Right lobe of liver (tissue), 6 donors: ENCODE measurements around the gene STN1. TPM values are rescaled to one million over a fixed set of nuclear protein-coding genes. Genes with fewer than 3 reads are reported as not detected.
A peak's percentile ranks its signal among the peaks of the same experiment; 100 is the strongest.

Experiments
- ATAC-seq, 4 donors: fragments of 200-7000 bp; cut with Tn5 transposase; one replicate each; pipeline ENCODE4 v1.9.1; 2020; ENCODE audit warnings: mild to moderate bottlenecking in 4 of 4, moderate library complexity in 4 of 4
- DNase-seq, 3 donors: peaks; one replicate each; pipeline ENCODE4 v3.0.0-alpha.2; 2020
- H3K27ac ChIP-seq, 3 donors: fragments of 200-600 bp; one replicate each; pipeline ENCODE4 v1.8.0; 2022
- H3K27me3 ChIP-seq, 2 donors: fragments of 200-600 bp; one replicate each; pipeline ENCODE4 v1.8.0; 2022
- H3K36me3 ChIP-seq, 4 donors: fragments of 200-600 bp; sonication (generic) in 1 of 4; one replicate each; pipeline versions ENCODE4 v1.5.1 to v1.8.0; 2017 to 2022; ENCODE audit warnings: control low read depth in 1 of 4
- H3K4me1 ChIP-seq, 4 donors: fragments of 200-600 bp; sonication (generic) in 1 of 4; one replicate each; pipeline versions ENCODE4 v1.5.1 to v1.8.0; 2017 to 2022; ENCODE audit warnings: control low read depth in 1 of 4
- H3K4me3 ChIP-seq, 3 donors: fragments of 200-600 bp; one replicate each; pipeline ENCODE4 v1.8.0; 2022
- H3K9me3 ChIP-seq, 4 donors: fragments of 200-600 bp; sonication (generic) in 1 of 4; one replicate each; pipeline versions ENCODE4 v1.5.1 to v1.8.0; 2017 to 2022; ENCODE audit warnings: control low read depth in 1 of 4
- POLR2A ChIP-seq: fragments of 450-650 bp; IDR thresholded peaks from one replicate; pipeline ENCODE4 v1.6.1; 2017; ENCODE audit warnings: antibody characterized with exemption, mild to moderate bottlenecking
- WGBS: methylation state at CpG from one replicate; pipeline ENCODE4 v1.1.6; 2018; ENCODE audit warnings: low coverage, low lambda C conversion rate; ENCODE audit not compliant: insufficient coverage; ENCODE audit errors: missing lambda C conversion rate; 5-methylcytosine and 5-hydroxymethylcytosine counted together
- intact Hi-C, 2 donors: fragments of 100-400 bp; cut with DNase I; formaldehyde crosslinking; loops; one replicate each; pipeline versions ENCODE4 v1.11.2 to v1.14.1; 2022
- total RNA-seq, 6 experiments: library from RNA; depleted of rRNA in 2 of 6; stranded (reverse); fragments of >200 nt in 2 of 6; fragmentation: NEBNext Ultra II Directional in 3 of 6; extraction: Animal tissue kit (Norgen Biotek cat#: 25700) in 3 of 6; gene quantifications; one replicate each; pipeline versions ENCODE4 v1.1.0 to v1.2.4, GENCODE V29; 2016 to 2023
- TF ChIP-seq, protein P1 (sequence below), 4 donors: fragments of 200-600 bp in 3 of 4; fragments of 450-650 bp in 1 of 4; IDR thresholded peaks; one replicate each; pipeline versions ENCODE4 v1.5.1 to v1.8.0; 2016 to 2022; ENCODE audit warnings: antibody characterized with exemption in 4 of 4, mild to moderate bottlenecking in 2 of 4
- donor health status: DM: no; HTN: yes; CAD: no.
- donor health status: DM: no; HTN: no; CAD: no.
- donor health status: DM: no; HTN: no; CAD: no.
- donor health status: DM: no; HTN: yes; CAD: no.
- donor health status: DM: no; HTN: yes; CAD: no.

STN1 gene
- total RNA-seq, 6 experiments from 2014 or later, result 6.1 to 13.3 (median 6.6) TPM

DNA sequence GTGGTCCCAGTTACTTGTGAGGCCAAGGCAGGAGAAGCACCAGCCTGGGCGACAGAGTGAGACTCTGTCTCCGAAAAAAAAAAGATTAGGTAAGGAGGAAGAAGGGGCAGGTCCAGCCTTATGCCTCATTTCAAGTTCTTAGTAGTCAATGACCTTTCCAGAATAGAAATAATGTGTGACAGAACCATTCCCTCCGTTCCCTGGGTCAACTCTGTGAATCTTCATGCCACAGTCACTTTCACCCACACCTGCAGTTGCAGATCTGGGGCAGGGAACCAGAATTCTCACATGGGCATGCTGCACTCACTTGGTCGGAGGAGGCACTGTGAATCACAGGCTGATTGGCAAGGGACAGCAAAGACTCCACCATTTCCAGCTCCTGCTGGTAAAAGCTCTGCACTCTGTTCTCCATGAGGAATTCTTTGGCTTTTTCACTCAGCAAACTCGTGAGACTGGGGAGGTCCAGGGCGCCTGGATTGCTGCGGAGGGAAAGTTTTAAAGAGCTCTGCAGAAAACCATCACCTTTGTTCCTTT, 20.7 kb downstream of the STN1 start:
- TF ChIP-seq POLR2A, result no peak
- TF ChIP-seq, protein P1, sequence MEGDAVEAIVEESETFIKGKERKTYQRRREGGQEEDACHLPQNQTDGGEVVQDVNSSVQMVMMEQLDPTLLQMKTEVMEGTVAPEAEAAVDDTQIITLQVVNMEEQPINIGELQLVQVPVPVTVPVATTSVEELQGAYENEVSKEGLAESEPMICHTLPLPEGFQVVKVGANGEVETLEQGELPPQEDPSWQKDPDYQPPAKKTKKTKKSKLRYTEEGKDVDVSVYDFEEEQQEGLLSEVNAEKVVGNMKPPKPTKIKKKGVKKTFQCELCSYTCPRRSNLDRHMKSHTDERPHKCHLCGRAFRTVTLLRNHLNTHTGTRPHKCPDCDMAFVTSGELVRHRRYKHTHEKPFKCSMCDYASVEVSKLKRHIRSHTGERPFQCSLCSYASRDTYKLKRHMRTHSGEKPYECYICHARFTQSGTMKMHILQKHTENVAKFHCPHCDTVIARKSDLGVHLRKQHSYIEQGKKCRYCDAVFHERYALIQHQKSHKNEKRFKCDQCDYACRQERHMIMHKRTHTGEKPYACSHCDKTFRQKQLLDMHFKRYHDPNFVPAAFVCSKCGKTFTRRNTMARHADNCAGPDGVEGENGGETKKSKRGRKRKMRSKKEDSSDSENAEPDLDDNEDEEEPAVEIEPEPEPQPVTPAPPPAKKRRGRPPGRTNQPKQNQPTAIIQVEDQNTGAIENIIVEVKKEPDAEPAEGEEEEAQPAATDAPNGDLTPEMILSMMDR (IDR thresholded peaks at IDR 0.05), result no peak
- no peaks in the 10 kb centered on the region for H3K27me3 ChIP-seq
- H3K4me3 ChIP-seq, result no peak overlapping the region
- no peak for DNase-seq
- H3K27ac ChIP-seq, result no peak overlapping the region
- 74% methylated on average over 6 of the region's 7 CpGs for WGBS
- H3K4me1 ChIP-seq, result peaks cover 0 to 5% (median 0%) of the 10 kb centered on the region in 4 donors
- ATAC-seq, result no peak
- H3K9me3 ChIP-seq, result no peaks in the 10 kb centered on the region
- intact Hi-C loops, result no loop called here
- peaks cover 0 to 30% (median 6%) of the 10 kb centered on the region in 4 donors for H3K36me3 ChIP-seq

- H3K9me3 ChIP-seq, result no peaks in the 10 kb centered on the region
- H3K27ac ChIP-seq, result peak overlapping the region in 1 of 3 donors; percentile 43
- intact Hi-C loops, result no loop called here
- TF ChIP-seq POLR2A, result no peak
- TF ChIP-seq, protein P1 (IDR thresholded peaks at IDR 0.05), result no peak
- peaks cover 0 to 5% (median 0%) of the 10 kb centered on the region in 4 donors for H3K4me1 ChIP-seq
- peaks cover 0 to 40% (median 6%) of the 10 kb centered on the region in 4 donors for H3K36me3 ChIP-seq
- no peak overlapping the region for H3K4me3 ChIP-seq
- no peaks in the 10 kb centered on the region for H3K27me3 ChIP-seq
- 83% methylated on average over 4 of the region's 5 CpGs for WGBS
- DNase-seq, result no peak
- no peak for ATAC-seq
Measured at GRCh38 chr10:103896225-103896624, 21.8 kb downstream of the STN1 start.

DNA sequence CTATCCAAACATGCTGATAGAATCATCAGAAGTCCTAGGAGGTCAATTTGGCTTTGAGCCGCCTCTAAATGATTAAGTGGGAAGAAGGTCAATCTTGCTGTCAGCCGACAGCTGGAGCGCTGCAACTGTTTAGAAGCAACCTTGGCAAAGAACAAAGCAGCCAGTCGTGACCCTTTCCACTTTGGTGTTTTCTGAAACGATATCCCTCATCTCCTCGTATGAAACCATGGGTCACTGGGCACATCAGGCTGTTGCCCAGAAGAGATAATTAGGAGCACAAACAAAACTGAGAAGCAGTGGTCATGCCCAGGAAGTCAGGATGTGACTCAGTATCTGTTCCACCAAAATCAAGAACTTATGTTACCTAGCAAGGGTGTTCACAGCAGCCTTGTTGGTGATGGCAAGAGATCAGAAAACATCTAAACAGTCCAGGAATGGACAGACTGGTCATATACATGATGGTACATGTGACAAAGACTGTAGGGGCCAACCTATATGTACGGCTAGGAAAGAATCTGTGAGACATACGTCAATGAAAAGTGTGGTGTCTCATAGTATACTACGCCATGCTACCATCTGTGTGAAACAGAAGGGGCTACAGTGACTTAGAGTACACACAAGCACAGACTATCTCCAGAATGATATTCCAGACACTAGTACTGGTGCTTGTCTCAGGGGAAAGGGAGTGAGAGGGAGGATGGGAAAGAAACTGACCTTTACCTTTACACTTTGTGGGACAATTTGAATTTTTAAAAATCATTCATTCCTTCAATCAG, 22.4 kb downstream of the STN1 start:
- Histone ChIP-seq H3K36me3 (peaks cover 0 to 43% (median 6%) of the 10 kb centered on the region in 4 donors), H3K27me3 (no peaks in the 10 kb centered on the region), H3K4me1 (peaks cover 0 to 5% (median 0%) of the 10 kb centered on the region in 4 donors), H3K4me3 (no peak overlapping the region), H3K27ac (peak overlapping the region in 2 of 3 donors; percentile 29 to 43), H3K9me3 (no peaks in the 10 kb centered on the region)
- ATAC-seq (peak in 1 of 4 donors; percentile 20), DNase-seq (no peak)
- WGBS, result 71% methylated on average over 9 of the region's 9 CpGs
- TF ChIP-seq, protein P1 (IDR thresholded peaks at IDR 0.05), result no peak
- TF ChIP-seq POLR2A, result no peak
- intact Hi-C loops, result no loop called here

DNA sequence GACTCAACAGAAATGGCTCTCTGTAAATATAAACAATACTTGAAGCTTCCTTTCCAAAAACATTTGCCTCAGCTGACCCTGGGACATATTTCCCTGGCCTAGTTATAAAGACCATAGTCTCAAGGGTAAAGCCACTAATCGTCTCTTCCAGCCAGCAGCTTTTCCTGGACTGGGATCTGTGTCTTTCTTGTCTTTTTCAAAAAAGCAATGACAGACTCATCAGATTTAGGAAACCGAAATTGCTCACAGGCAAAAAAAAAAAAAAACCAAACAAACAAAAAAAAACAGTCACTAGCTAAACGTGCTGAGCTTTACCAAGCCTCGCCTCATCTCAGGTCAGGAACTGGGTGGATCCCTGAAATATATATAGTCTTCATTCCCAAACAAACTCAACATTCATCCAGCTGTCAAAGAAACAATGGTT, 23.5 kb downstream of the STN1 start:
- Histone ChIP-seq H3K27ac (peak overlapping the region in 1 of 3 donors; percentile 29), H3K9me3 (no peaks in the 10 kb centered on the region), H3K27me3 (no peaks in the 10 kb centered on the region), H3K4me1 (peaks cover 0 to 14% (median 0%) of the 10 kb centered on the region in 4 donors), H3K36me3 (peaks cover 0 to 42% (median 4%) of the 10 kb centered on the region in 4 donors), H3K4me3 (no peak overlapping the region)
- peak; percentile 52 to 71 (median 56) for ATAC-seq
- intact Hi-C loops, result no loop called here
- no peak for DNase-seq
- WGBS, result 27% methylated on average over 4 of the region's 4 CpGs
- no peak for TF ChIP-seq POLR2A
- TF ChIP-seq, protein P1 (IDR thresholded peaks at IDR 0.05), result no peak
